MM.1S (cell line): Measurements from ENCODE around the gene RUNX1.

Experiments
- DNase-seq: peaks from one replicate; pipeline ENCODE4 v3.0.0-alpha.2; 2015
- H2AFZ ChIP-seq: fragments of 300-600 bp; sonication (generic); 2 replicates; pipeline ENCODE4 v1.6.0; 2016; ENCODE audit warnings: antibody characterized with exemption, low read length
- H3F3A ChIP-seq: fragments of 300-600 bp; sonication (generic); 2 replicates; pipeline ENCODE4 v1.6.1; 2016; ENCODE audit warnings: mild to moderate bottlenecking, antibody characterized with exemption, low read length, moderate library complexity, mixed read lengths; ENCODE audit not compliant: insufficient read depth
- H3K27ac ChIP-seq: fragments of 300-600 bp; sonication (generic); 2 replicates; pipeline ENCODE4 v1.5.1; 2016; ENCODE audit warnings: mild to moderate bottlenecking, low read length
- H3K27me3 ChIP-seq: fragments of 300-600 bp; sonication (generic); replicated peaks from 2 replicates; pipeline ENCODE4 v1.6.0; 2016; ENCODE audit warnings: low read length; ENCODE audit not compliant: insufficient read depth
- H3K36me3 ChIP-seq: fragments of 300-600 bp; sonication (generic); replicated peaks from 2 replicates; pipeline ENCODE4 v1.6.1; 2016; ENCODE audit warnings: mild to moderate bottlenecking, low read length, mixed read lengths; ENCODE audit not compliant: insufficient read depth
- H3K4me1 ChIP-seq: fragments of 300-600 bp; sonication (generic); 2 replicates; pipeline ENCODE4 v1.6.1; 2016; ENCODE audit warnings: low read length, mixed read lengths
- H3K4me2 ChIP-seq: fragments of 300-600 bp; sonication (generic); 2 replicates; pipeline ENCODE4 v1.6.0; 2016; ENCODE audit warnings: low read depth, low read length
- H3K4me3 ChIP-seq: fragments of 300-600 bp; sonication (generic); 2 replicates; pipeline ENCODE4 v1.5.1; 2016; ENCODE audit warnings: low read length, mixed read lengths
- H3K79me2 ChIP-seq: fragments of 300-600 bp; sonication (generic); 2 replicates; pipeline ENCODE4 v1.6.1; 2016; ENCODE audit warnings: mixed run types, low read length, mixed read lengths
- H3K9ac ChIP-seq: fragments of 300-600 bp; sonication (generic); 2 replicates; pipeline ENCODE4 v1.6.1; 2016; ENCODE audit warnings: low read length, mixed read lengths
- H3K9me2 ChIP-seq: fragments of 300-600 bp; sonication (generic); replicated peaks from 2 replicates; pipeline ENCODE4 v1.6.1; 2016; ENCODE audit warnings: mild to moderate bottlenecking, low read length, mixed read lengths; ENCODE audit not compliant: insufficient read depth
- H3K9me3 ChIP-seq: fragments of 300-600 bp; sonication (generic); replicated peaks from 2 replicates; pipeline ENCODE4 v1.6.1; 2016; ENCODE audit warnings: mild to moderate bottlenecking, low read length, mixed read lengths; ENCODE audit not compliant: insufficient read depth
- H4K20me1 ChIP-seq: fragments of 300-600 bp; sonication (generic); 2 replicates; pipeline ENCODE4 v1.6.1; 2016; ENCODE audit warnings: mild to moderate bottlenecking, low read length, moderate library complexity, mixed read lengths; ENCODE audit not compliant: insufficient read depth
- CTCF ChIP-seq: fragments of 300-600 bp; sonication (generic); IDR thresholded peaks from 2 replicates; pipeline ENCODE4 v1.5.1; 2016; ENCODE audit warnings: antibody characterized with exemption, low read length, mixed read lengths
- EZH2 ChIP-seq: fragments of 300-600 bp; sonication (generic); optimal IDR thresholded peaks from 2 replicates; pipeline ENCODE3; 2017; ENCODE audit warnings: low read depth, mild to moderate bottlenecking, antibody characterized with exemption, low read length, mixed read lengths
- EZH2phosphoT487 ChIP-seq: fragments of 300-600 bp; sonication (generic); IDR thresholded peaks from 2 replicates; pipeline ENCODE4 v1.6.1; 2018; ENCODE audit warnings: antibody characterized with exemption, low read length

The RUNX1 gene

DNA sequence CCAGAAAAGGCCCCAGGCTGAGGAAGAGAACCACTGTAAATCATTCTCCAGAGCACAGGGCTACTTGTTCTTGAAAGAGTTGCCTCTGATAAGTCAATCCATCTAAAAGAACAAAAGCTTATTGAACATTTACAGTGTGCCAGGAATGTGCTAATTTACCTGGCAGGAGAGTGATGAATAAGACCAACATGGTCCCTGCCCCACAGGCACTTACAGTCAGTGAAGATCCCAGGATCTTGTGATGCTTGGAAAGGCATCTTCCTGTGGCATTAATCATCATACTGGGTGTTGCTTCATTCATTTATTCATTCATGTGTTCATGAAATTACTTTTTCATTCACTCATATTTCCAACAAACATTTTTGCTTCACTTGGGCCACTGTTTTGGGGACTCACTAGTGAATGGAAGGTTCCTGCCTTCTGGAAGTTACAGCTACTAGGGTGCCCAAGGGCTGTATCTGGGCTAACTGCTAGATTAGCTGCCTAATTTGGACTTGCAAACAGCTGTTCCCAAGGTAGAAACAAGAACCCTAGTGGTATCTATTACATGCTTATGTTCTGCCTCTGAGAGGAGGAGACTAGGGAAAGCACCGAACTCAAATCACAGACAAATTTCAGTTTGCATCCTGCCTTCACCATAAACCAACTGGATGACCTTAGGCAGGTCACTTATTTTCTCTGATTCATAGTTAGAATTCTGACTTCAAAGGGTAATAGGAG, 246.8 kb downstream of the RUNX1 start:
- H3F3A ChIP-seq, result no peaks in the 10 kb centered on the region
- H4K20me1 ChIP-seq, result no peaks in the 10 kb centered on the region
- DNase-seq, result peak; percentile 35
- H3K27me3 ChIP-seq, result no peaks in the 10 kb centered on the region
- H3K4me3 ChIP-seq, result no peak overlapping the region
- H3K79me2 ChIP-seq, result no peaks in the 10 kb centered on the region
- H3K9ac ChIP-seq, result no peak overlapping the region
- H3K4me1 ChIP-seq, result peaks cover 26% of the 10 kb centered on the region
- no peaks in the 10 kb centered on the region for H3K9me2 ChIP-seq
- H3K27ac ChIP-seq, result no peak overlapping the region
- H2AFZ ChIP-seq, result no peak overlapping the region
- no peaks in the 10 kb centered on the region for H3K36me3 ChIP-seq
- no peak for TF ChIP-seq CTCF
- TF ChIP-seq EZH2, result no peak
- H3K4me2 ChIP-seq, result no peak overlapping the region
- H3K9me3 ChIP-seq, result no peaks in the 10 kb centered on the region

- Histone ChIP-seq H3K27ac (no peak overlapping the region), H3K36me3 (no peaks in the 10 kb centered on the region), H4K20me1 (no peaks in the 10 kb centered on the region), H3K79me2 (no peaks in the 10 kb centered on the region), H3K4me3 (no peak overlapping the region), H3K9me2 (no peaks in the 10 kb centered on the region), H3K4me1 (peaks cover 25% of the 10 kb centered on the region), H3K9me3 (no peaks in the 10 kb centered on the region), H3F3A (no peaks in the 10 kb centered on the region), H3K9ac (no peak overlapping the region), H3K4me2 (no peak overlapping the region), H3K27me3 (no peaks in the 10 kb centered on the region), H2AFZ (no peak overlapping the region)
- DNase-seq, result peak; percentile 69
- TF ChIP-seq CTCF, result peak; percentile 91
- TF ChIP-seq EZH2phosphoT487, result no peak
Measured at GRCh38 chr21:34801519-34802132, 247.5 kb downstream of the RUNX1 start.

DNA sequence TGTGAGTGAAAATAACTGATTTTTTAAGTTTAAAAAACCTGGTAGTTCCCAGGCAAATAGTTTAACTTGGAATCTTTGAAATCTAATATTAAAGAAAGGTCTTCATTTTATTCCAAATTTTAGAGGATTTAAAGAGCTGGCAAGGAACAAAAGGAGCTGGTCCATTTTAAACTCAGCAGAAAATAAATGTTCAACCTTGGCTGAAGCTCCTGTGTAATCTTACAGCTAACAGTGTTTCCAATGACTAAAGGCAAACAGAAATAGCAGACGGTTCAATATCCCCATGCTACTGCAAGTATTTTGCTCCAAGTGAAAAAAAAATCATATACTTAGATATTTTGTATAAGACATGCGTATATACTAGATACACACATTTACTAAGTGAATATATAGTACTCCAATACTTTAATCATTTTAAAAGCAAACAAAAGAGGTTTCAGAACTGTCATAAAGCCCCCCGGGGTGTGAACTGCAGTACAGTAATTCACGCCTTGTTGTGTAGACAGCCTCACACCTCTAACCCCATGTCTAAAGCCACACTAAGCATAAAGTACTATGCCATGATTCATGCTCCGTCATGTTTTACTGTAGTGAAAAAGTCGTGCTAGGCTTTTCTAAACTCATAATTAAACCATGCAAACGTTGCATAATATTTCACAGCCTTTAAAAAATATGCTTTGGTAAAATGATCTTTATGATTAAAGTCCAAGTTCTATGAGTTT, 248.1 kb downstream of the RUNX1 start:
- Histone ChIP-seq H3F3A (no peaks in the 10 kb centered on the region), H3K4me2 (no peak overlapping the region), H3K9me3 (no peaks in the 10 kb centered on the region), H3K9me2 (no peaks in the 10 kb centered on the region), H3K79me2 (no peaks in the 10 kb centered on the region), H2AFZ (no peak overlapping the region), H3K4me3 (no peak overlapping the region), H4K20me1 (no peaks in the 10 kb centered on the region), H3K27ac (no peak overlapping the region), H3K4me1 (peaks cover 25% of the 10 kb centered on the region), H3K36me3 (no peaks in the 10 kb centered on the region), H3K9ac (no peak overlapping the region), H3K27me3 (no peaks in the 10 kb centered on the region)
- TF ChIP-seq EZH2 (no peak), EZH2phosphoT487 (no peak), CTCF (no peak)
- DNase-seq, result no peak
